Stimulated activated CD8-positive, alpha-beta memory T cell treated with anti-CD3 and anti-CD28 coated beads, Interleukin-7, amount 100 ng/mL, for 48 hours (primary cell): Measurements from ENCODE around the gene TDRD6.
"Not testable (repeated sequence)": the region's sequence is repeated elsewhere in the genome, so short reads cannot be mapped to it uniquely, and the experiment has no call there.

Experiments used
- DNase-seq, 2 donors: peaks; one replicate each; pipeline ENCODE4 v3.0.0-alpha.2; 2020; ENCODE audit warnings: low read depth in 1 of 2; ENCODE audit errors: extremely low read depth in 1 of 2

TDRD6 gene

DNA sequence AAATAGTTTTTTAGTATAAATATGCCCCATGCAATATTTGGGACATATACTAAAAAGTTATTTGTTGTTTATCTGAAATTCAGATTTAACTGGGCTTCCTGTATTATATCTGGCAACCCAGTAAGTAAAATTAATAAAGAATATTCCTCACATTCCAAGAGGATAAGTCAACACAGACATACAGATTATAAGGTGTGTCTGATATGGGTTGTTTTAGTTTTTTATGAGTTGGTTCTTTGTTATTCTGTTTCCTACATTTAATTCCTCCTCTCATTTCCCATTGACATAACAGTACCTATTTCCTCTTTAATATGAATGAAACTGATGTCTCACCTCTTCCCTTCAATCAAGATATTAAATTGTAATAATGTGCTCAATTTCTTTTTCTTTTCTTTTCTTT lies 49.2 kb downstream of the TDRD6 start:
- DNase-seq = no peak

DNA sequence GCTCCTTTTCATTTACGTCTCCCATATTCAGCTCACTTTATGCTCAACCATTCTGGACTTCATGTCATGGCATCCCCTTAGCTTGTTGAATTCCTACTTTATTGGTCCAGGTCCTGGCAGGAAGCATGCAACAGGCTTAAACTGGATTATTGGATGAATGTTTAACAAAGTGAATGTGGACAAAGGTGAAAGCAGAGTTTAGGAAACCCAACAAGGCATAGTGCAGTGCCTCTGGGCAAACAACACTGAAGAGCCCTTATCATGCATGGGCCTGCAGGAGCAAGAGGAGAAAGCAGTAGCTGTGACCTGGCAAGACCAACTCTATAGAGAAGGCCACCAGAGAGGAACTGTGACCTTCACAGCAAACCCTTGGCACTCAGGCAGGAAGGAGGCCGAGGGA lies 53.8 kb downstream of the TDRD6 start:
- DNase-seq = no peak

- no peak for DNase-seq
Measured at GRCh38 chr6:46741910-46742309, 54.2 kb downstream of the TDRD6 start.

DNA sequence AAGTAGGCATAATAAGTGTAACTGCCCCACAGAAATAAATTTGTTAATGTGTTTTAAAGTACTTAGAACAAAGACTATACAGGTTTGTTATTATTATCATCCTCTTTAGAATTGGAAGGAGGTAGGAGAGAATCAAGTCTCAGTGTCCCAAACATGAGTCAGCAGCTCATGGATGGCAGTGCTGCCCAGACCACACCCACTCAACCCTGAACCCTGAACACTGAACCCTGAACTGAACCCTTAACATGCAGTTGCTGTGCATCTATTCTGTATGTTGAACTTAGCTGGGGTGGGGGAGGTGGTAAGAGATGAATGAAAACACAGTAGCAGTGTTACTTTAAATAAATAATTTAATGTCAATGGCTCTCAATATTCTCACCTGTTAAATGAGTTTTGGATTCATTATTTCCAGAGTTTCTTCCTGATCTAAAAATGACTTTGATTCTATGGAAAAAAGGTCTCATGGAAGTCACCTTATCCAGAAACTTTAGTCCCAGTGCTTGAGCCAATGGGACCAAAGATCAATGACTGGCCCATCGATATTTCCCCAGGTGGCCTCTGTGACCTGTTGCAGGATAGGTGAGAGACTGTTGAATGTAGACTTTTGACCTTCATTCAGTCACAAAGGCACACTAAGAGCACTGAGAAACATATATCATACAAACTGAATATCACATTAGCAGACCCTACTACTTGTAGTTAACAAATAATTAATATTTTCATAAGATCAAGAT lies 55.9 kb downstream of the TDRD6 start:
- no peak for DNase-seq

DNA sequence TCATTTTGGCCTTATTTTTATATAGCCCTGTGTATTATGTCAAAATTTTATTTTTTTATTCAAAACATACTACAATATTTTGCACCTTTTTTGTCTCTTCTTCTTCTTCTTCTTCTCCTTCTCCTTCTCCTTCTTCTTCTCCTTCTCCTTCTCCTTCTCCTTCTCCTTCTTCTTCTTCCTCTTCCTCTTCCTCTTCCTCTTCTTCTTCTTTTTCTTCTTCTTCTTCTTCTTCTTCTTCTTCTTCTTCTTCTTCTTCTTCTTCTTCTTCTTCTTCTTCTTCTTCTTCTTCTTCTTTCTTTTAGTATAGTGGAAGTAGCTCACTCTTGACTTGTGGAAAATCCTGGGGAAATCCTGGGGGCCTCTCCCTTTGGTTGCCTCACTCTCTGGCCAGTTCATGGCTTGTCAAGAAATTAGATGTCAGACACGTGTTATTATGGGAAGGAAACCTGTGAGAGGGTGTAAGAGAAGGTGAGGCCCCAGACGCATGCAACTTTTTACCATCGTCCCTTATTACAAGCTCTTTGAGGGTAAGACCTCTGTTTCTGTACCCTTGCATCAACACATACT lies 56.6 kb downstream of the TDRD6 start:
- DNase-seq = not testable (repeated sequence)

GRCh38 chr6:46745973-46746372 lies 58.3 kb downstream of the TDRD6 start:
- DNase-seq = no peak

DNA sequence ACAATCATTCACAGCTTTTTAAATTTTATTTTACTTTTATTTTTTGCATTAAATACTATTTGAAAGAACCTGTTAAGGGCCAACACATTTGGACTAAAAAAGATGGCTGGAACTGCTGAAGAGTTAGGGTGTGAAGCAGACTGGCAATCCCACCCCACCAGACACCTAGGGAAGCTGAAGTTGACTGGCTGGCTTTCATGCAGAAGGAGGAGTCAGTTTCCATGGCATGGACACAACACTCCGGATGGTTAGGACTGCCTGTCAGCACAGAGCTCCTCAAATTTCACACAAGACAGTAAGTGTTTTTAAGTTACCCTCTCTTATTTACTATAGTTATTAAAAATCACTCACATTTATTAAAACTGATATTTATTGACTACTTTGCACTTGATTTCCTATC lies 59.0 kb downstream of the TDRD6 start, which contains the start of gene ANKRD66:
TSS of gene ANKRD66 (plus strand) at position 238 of the 400 bp plus-strand sequence. CDS start 5,016 bp downstream, outside the sequence.
- no peak for DNase-seq

- DNase-seq = no peak
Measured at GRCh38 chr6:46748940-46749503, 61.3 kb downstream of the TDRD6 start.

GRCh38 chr6:46749731-46750130 lies 62.0 kb downstream of the TDRD6 start:
- DNase-seq = no peak

DNA sequence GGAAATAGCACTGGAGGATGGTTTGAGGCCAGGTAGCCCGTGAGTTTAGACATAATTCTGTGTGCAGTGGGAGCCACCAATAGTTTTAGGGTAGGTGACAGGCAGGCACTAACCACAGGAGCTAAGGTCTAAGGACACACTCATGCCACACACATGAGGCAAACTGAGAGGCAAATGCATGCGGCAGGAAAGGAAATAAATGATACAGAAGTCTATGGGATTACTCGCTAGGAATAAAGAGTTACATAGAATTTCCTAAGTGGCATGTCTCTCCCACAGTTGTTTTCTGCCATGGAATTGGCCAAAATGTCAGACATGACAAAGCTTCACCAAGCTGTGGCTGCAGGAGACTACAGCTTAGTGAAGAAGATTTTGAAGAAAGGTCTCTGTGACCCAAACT lies 64.0 kb downstream of the TDRD6 start:
- no peak for DNase-seq
